SH-SY5Y (cell line): ENCODE data around the gene CCDC186.

Experiments used
- GATA2 ChIP-seq: IDR thresholded peaks from 2 replicates; pipeline ENCODE4 v1.6.1; 2011; ENCODE audit warnings: mild to moderate bottlenecking, low read depth, low read length
- GATA3 ChIP-seq: IDR thresholded peaks from 2 replicates; pipeline ENCODE4 v1.6.1; 2011; ENCODE audit warnings: low read depth, mild to moderate bottlenecking, low read length, moderate library complexity

- TF ChIP-seq GATA2: no peak
- no peak for TF ChIP-seq GATA3
Observed at GRCh38 chr10:114189700-114190099, 15.7 kb upstream of the CCDC186 start.
